Gastroesophageal sphincter (tissue), 3 donors: ENCODE measurements around the gene GLOD4.

Experiments used
- CTCF ChIP-seq, 4 experiments: fragments of 200-600 bp in 2 of 4; fragments of 450-650 bp in 2 of 4; sonication (generic) in 1 of 4; IDR thresholded peaks; one replicate each; pipeline ENCODE4 v1.5.1; 2017 to 2019; ENCODE audit warnings: antibody characterized with exemption in 4 of 4, mild to moderate bottlenecking in 2 of 4, moderate library complexity in 2 of 4
- EP300 ChIP-seq: sonication (generic); formaldehyde crosslinking; IDR thresholded peaks from one replicate; pipeline ENCODE4 v1.6.1; 2017; ENCODE audit warnings: antibody characterized with exemption, mild to moderate bottlenecking
- POLR2A ChIP-seq, 2 donors: fragments of 450-650 bp; IDR thresholded peaks; one replicate each; pipeline ENCODE4 v1.6.1; 2017; ENCODE audit warnings: antibody characterized with exemption in 2 of 2, mild to moderate bottlenecking in 2 of 2, moderate library complexity in 1 of 2

DNA sequence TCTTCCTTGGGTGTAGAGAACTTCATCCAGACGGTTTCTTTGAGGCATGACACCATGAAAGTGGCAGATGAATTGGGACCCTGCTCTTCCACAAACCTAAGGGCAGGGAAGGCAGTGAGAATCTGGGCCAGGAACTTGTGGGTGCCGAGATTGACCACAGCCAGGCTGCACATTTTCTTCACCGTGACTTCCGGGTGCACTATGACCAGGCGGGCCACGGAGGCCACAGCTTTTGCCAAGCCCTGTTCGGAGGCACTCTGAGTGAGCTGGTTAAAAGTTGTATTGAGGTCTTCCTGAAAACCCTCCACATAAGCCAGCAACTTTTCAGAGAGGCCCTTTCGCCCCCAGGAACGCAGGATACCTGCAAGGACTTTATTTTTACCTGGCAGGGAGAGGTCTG, 35.9 kb downstream of the GLOD4 start:
- TF ChIP-seq POLR2A (IDR thresholded peaks at IDR 0.05) (no peak), CTCF (IDR thresholded peaks at IDR 0.05) (no peak), EP300 (no peak)
